HG02571 (cell line): ENCODE data around the gene KIF21B.
A peak's percentile ranks its signal among the peaks of the same experiment; 100 is the strongest.

Experiments used
- ATAC-seq: cut with Tn5 transposase; IDR thresholded peaks from one replicate; pipeline ENCODE4 v1.9.1; 2021; ENCODE audit warnings: mild to moderate bottlenecking, moderate library complexity; ENCODE audit not compliant: unreplicated experiment

Gene KIF21B

DNA sequence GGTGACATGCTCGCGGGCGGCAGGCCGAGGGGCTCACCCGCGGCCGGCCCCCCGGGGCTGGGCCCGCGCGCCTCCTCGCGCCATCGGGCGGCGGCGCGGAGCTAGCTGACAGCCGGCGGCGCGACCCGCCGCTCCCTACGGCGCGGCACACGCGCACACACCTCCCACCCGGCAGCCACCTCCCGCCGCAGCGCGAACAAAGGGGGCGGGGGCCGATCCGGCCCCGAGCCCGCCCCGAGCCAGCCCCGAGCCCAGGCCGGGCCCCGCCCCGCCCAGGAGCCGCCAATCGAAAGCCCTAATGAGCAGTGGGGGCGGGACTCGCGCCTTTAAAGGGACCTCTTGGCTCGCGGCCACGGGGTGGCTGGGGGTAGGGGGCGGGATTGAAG, at the start of gene KIF21B:
TSS of gene KIF21B (minus strand) at position 198 of the 386 bp plus-strand sequence. CDS start 331 bp downstream, outside the sequence.
- ATAC-seq: peak; percentile 52

- no peak for ATAC-seq
These were observed 49.4 kb upstream of the KIF21B start for GRCh38 chr1:201072922-201073321.

GRCh38 chr1:201072149-201072548, 48.6 kb upstream of the KIF21B start:
- ATAC-seq: no peak

GRCh38 chr1:201069636-201070035, 46.1 kb upstream of the KIF21B start:
- ATAC-seq: no peak

GRCh38 chr1:201068976-201069375, 45.5 kb upstream of the KIF21B start:
- ATAC-seq: no peak

DNA sequence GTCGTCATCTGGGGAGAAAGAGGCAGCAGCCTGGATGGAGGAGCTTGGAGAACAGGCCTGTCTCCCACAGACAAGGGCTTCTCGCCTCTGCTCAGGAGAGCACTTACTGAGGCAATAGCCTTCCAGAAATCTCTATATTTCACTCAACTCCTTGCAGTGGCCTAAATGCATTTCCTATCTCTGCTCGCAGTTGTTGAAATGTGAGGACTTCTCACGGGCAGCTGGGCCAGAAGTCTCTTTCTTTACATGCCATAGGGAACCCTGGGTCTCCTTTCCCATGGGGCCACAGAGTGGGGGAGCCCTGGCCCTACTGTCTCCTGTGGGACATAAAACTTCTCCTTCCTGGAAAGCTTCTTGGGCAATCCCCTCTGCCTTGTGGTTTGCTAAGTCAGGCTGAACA, 43.5 kb upstream of the KIF21B start:
- no peak for ATAC-seq

- ATAC-seq: no peak
These were observed 42.2 kb upstream of the KIF21B start for GRCh38 chr1:201065686-201066085.

DNA sequence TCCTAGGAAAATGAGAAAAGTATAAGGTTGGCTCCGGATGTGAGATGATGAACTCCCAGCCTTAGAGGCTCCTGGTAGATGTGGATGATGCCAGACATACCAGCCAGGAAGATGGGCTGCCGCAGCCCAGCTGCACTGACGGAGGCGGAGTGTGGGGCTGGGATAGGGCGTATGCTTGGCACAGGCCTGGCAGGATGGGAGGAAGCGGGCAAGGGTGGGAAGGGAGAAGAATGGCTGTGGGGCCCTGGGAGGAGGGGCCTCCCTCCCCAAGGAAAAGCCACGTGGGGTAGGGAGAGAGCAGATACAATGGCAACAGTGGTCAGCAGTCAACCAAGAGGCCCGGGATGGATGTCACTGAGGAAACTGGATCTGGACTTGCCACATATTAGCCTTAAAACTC, 41.3 kb upstream of the KIF21B start:
- ATAC-seq: no peak

DNA sequence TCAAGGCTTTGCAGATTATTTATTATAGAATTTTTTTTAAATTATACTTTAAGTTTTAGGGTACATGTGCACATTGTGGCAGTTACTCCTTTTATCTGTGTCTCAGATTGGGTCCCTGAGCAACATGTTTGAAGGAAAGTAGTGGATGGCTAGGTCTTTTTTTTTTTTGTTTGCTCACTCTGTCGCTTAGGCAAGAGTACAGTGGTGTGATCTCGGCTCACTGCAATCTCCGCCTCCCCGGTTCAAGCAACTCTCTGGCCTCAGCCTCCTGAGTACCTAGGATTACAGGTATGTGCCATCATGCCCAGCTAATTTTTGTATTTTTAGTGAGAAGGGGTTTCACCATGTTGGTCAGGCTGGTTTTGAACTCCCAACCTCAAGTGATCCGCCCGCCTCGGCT, 39.6 kb upstream of the KIF21B start:
- ATAC-seq: no peak

DNA sequence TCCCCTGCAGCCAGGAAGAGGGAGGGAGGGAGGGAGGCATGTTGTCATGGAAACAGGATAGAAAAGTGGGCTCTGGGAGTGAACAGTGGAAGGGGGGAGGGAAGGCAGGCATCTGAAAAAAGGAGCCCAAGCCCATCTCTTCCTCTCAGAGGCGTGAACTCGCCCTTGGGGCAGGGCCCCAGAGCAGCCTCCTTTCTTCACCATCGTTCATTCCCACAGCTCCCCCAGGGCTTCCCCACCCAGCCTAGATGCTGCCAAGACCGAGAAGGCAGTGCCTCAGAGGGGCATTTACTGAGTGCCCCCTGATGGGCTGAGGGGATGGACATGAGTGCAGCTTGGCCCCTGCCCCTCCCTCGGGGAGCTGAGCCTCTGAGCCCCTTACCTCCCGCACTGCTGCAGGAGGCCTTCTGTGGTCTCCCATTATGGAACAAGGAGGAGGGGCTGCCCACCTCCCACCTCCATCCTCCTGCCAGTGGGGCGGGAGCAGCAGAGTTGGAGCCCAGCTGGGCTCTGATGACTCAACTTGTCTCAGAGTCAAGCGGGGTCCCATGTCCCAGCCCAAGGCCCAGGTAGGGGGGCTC, 39.1 kb upstream of the KIF21B start:
- no peak for ATAC-seq

GRCh38 chr1:201061886-201062285, 38.4 kb upstream of the KIF21B start:
- no peak for ATAC-seq

GRCh38 chr1:201061049-201061448, 37.5 kb upstream of the KIF21B start:
- no peak for ATAC-seq

- no peak for ATAC-seq
These were observed 37.1 kb upstream of the KIF21B start for GRCh38 chr1:201060586-201060985.

DNA sequence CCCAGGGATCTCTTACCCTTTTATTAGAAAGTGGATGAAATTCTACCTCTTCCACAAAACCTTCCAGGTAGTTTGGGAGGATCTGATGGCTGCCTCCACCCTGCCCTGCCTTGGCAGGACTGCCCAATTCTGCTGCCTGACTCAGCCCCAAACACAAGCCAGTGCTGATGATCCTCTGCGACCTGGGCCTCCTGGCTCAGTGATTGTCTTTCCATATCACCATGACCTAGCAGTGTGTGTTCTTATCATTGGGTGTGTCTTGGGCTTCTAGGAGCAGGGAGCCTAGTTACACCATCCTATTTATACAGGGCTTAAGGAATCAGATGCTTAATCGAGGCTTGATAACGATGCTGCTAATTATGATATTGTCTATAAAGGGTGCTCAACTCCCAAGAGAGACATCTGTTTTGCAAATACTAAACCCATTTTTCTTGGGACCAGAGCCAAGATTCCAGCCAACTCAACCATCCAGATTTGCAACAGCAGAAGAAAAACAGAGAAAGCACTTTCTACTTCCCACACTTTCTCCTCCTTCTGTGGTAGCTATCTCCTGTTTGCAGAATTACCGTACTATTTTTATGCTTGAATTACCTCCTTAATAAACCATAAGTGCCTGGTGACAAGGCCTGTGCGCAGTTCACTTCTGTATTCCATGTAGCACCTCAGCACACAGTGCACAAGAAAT, 36.5 kb upstream of the KIF21B start:
- ATAC-seq: no peak

DNA sequence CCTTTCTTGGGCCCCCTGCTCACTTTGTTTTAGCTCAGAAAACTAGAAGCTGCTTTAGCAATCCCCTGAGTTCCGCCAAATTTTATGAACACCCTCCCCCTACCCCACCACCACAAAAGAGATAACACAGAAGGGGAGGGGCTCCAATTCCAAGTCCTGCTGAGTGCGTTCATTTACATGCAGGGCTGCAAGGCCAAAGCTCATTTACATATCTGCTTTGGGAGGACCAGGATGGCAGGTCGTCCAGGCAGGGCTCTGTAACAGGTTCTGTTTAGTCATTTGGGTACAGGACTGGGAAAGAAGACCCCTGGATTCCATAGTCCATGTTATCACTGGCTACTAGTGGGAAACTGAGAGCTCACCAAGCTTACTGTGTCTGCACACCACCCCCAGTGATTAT, 35.9 kb upstream of the KIF21B start:
- ATAC-seq: no peak

GRCh38 chr1:201054091-201054543, 30.6 kb upstream of the KIF21B start:
- ATAC-seq: no peak

- ATAC-seq: no peak
These were observed 29.8 kb upstream of the KIF21B start for GRCh38 chr1:201053155-201053860.

DNA sequence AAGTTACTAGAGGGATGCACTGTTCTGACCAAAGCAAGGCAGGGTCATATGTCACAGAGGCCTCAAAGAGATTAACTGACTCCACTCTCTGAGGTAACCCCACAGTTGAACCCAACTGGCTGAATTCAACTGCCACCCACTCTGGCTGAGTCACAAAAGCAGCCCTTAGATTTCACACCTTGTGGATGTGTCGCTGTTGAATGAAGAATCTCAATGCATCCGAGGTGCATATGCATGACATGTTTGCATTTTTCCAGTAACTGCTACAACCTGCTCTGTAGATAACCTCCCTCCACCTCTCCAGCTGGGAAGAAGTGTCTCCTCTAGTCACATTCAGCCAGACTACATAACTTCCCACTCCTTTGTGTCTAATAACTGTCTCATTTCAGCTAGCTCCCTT, 27.9 kb upstream of the KIF21B start:
- no peak for ATAC-seq

DNA sequence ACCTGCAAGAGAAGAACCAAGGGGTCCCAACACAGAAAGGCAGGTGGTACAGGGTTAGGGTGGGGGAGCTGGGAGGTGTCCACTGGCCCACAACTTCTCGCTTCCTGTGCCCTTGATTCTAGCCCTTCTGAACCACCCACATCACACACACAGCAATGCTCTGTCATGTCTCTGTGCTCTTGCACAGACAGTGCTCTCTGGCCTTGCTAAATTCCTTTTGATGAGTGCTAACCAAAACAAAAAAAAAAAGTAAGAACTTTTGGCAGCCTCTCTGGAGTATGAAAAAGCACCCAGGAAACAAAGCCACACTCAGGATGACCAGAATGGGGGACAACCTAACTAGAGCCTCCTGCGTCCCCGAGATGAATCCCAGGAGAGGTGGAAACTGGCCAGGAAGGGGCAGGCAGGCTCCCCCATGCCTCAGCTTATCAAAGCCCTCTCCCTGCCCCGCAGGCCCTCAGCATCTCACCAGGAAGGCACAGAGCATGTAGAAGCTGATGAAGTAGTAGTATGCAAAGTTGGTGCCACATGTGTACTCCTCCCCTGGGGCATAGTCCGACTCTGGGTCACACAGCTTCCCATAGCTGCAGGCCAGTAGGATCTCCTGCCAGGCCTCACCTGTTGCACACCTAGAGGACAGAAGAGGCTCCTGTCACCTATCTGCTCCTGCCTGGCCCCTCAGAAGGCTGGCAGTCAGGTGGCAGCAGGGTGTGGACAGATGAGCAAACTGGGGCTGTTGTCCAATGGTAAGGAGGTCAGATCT, 27.2 kb upstream of the KIF21B start:
- ATAC-seq: no peak

GRCh38 chr1:201049248-201049831, 25.8 kb upstream of the KIF21B start:
- ATAC-seq: no peak

DNA sequence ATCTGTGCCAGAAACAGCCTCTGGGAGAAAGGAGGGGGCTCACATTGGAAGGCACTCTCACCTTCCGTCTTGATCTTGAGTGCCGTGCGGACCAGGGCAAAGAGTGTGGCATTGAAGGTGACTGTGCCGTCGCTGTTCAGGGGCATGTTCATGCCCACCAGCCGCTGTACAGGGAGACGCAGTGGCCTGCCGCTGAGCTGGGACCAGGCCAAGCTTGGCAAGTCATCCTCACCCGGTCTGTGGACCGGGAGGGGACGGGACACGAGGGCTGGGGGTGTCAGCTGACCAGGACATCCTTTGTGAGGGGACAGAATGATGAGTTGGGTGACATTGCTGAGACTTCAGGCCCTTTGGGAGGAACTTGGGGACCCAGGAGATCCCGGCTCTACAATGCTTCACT, 25.0 kb upstream of the KIF21B start:
- ATAC-seq: no peak
